ENCODE data around the gene GPR3. TPM values are rescaled to one million over a fixed set of nuclear protein-coding genes. Genes with fewer than 3 reads are reported as not detected.

The GPR3 gene
- total RNA-seq, 1 experiment from 2014 or later, result 1.3 TPM

DNA sequence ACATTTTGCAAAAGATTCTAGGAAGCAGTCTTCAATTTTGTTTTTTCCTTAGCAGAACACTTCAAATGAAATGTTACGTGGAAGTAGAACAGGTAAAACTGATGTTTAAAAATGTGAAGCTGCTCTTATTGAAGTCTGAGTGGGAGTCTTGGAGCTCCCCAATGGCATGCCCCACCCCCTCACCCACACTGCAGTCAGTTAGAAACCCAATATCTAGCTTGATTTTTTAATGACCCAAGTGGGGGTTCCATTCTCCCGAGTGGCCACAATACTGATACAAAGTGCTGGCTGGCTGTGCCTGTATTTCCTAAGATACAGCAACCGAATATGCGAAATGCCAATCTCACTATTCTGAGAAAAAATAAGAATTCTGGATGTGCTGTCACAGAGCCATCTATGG, 31.3 kb downstream of the GPR3 start:
- no peak for DNase-seq
- Mint-ChIP-seq H3K9me3 (ENCODE audit: low read depth, unreplicated experiment) (no peaks in the 10 kb centered on the region), H3K27ac (ENCODE audit: unreplicated experiment) (no peak overlapping the region), H3K27me3 (ENCODE audit: unreplicated experiment) (no peaks in the 10 kb centered on the region), H3K4me3 (ENCODE audit: low read depth, unreplicated experiment) (no peak overlapping the region), H3K4me1 (ENCODE audit: low read depth, unreplicated experiment) (peaks cover 10% of the 10 kb centered on the region), H3K36me3 (ENCODE audit: insufficient read depth, unreplicated experiment) (peaks cover 16% of the 10 kb centered on the region)
- CTCF ChIA-PET, result interaction anchor here (0.6 kb wide), 1 partner anchor 238 kb away, joined by 9 read pairs; no protein-coding TSS in a partner anchor
- intact Hi-C loops (cut with micrococcal nuclease; ENCODE audit: unreplicated experiment), result no loop called here
- TF ChIP-seq, protein P1, sequence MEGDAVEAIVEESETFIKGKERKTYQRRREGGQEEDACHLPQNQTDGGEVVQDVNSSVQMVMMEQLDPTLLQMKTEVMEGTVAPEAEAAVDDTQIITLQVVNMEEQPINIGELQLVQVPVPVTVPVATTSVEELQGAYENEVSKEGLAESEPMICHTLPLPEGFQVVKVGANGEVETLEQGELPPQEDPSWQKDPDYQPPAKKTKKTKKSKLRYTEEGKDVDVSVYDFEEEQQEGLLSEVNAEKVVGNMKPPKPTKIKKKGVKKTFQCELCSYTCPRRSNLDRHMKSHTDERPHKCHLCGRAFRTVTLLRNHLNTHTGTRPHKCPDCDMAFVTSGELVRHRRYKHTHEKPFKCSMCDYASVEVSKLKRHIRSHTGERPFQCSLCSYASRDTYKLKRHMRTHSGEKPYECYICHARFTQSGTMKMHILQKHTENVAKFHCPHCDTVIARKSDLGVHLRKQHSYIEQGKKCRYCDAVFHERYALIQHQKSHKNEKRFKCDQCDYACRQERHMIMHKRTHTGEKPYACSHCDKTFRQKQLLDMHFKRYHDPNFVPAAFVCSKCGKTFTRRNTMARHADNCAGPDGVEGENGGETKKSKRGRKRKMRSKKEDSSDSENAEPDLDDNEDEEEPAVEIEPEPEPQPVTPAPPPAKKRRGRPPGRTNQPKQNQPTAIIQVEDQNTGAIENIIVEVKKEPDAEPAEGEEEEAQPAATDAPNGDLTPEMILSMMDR (IDR thresholded peaks at IDR 0.05; ENCODE audit: unreplicated experiment), result no peak
- BruUV-seq (replicated peaks), result no TSS peak

DNA sequence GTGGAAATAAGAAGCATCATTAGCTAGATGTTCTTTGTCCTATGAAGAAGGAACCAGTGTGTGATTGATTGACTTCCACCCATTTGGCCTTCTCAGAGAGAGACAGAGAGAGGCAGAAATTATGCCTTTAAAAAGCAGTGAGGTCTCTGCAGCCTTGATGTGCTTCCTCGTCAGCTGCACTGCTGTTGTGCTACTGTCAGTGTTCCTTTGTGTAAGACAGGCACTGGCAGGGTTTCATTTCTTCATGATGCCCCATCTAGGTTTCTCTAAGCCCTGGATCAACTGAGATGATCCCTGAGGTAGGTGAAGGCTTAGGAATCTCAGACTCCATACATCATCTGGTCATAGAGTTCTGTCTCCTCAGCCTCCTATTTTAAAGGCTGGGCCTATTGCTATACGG, 34.9 kb downstream of the GPR3 start:
- no TSS peak for BruUV-seq (replicated peaks)
- H3K4me3 Mint-ChIP-seq (ENCODE audit: low read depth, unreplicated experiment), result no peak overlapping the region
- peaks cover 16% of the 10 kb centered on the region for H3K36me3 Mint-ChIP-seq (ENCODE audit: insufficient read depth, unreplicated experiment)
- no peak overlapping the region for H3K27ac Mint-ChIP-seq (ENCODE audit: unreplicated experiment)
- no peaks in the 10 kb centered on the region for H3K27me3 Mint-ChIP-seq (ENCODE audit: unreplicated experiment)
- intact Hi-C loops (cut with micrococcal nuclease; ENCODE audit: unreplicated experiment), result no loop called here
- TF ChIP-seq, protein P1 (IDR thresholded peaks at IDR 0.05; ENCODE audit: unreplicated experiment), result no peak
- DNase-seq, result no peak
- CTCF ChIA-PET, result no interaction called here
- H3K4me1 Mint-ChIP-seq (ENCODE audit: low read depth, unreplicated experiment), result no peaks in the 10 kb centered on the region
- H3K9me3 Mint-ChIP-seq (ENCODE audit: low read depth, unreplicated experiment), result no peaks in the 10 kb centered on the region

- TF ChIP-seq, protein P1 (IDR thresholded peaks at IDR 0.05; ENCODE audit: unreplicated experiment), result no peak
- intact Hi-C loops (cut with micrococcal nuclease; ENCODE audit: unreplicated experiment), result no loop called here
- CTCF ChIA-PET, result no interaction called here
- BruUV-seq (replicated peaks), result no TSS peak
- H3K9me3 Mint-ChIP-seq (ENCODE audit: low read depth, unreplicated experiment), result no peaks in the 10 kb centered on the region
- H3K4me3 Mint-ChIP-seq (ENCODE audit: low read depth, unreplicated experiment), result no peak overlapping the region
- H3K4me1 Mint-ChIP-seq (ENCODE audit: low read depth, unreplicated experiment), result no peaks in the 10 kb centered on the region
- H3K36me3 Mint-ChIP-seq (ENCODE audit: insufficient read depth, unreplicated experiment), result peaks cover 16% of the 10 kb centered on the region
- no peak for DNase-seq
- H3K27ac Mint-ChIP-seq (ENCODE audit: unreplicated experiment), result no peak overlapping the region
- no peaks in the 10 kb centered on the region for H3K27me3 Mint-ChIP-seq (ENCODE audit: unreplicated experiment)
Measured at GRCh38 chr1:27427816-27428315, 35.4 kb downstream of the GPR3 start.

GRCh38 chr1:27428316-27429028, 36.0 kb downstream of the GPR3 start:
- Mint-ChIP-seq H3K4me3 (ENCODE audit: low read depth, unreplicated experiment) (no peak overlapping the region), H3K36me3 (ENCODE audit: insufficient read depth, unreplicated experiment) (peaks cover 16% of the 10 kb centered on the region), H3K27ac (ENCODE audit: unreplicated experiment) (no peak overlapping the region), H3K9me3 (ENCODE audit: low read depth, unreplicated experiment) (no peaks in the 10 kb centered on the region), H3K4me1 (ENCODE audit: low read depth, unreplicated experiment) (no peaks in the 10 kb centered on the region), H3K27me3 (ENCODE audit: unreplicated experiment) (no peaks in the 10 kb centered on the region)
- CTCF ChIA-PET, result no interaction called here
- TF ChIP-seq, protein P1 (IDR thresholded peaks at IDR 0.05; ENCODE audit: unreplicated experiment), result no peak
- intact Hi-C loops (cut with micrococcal nuclease; ENCODE audit: unreplicated experiment), result no loop called here
- DNase-seq, result no peak
- BruUV-seq (replicated peaks), result no TSS peak

All from Calu3 (cell line).